ENCODE measurements around the gene AHDC1. TPM values are rescaled to one million over a fixed set of nuclear protein-coding genes. Genes with fewer than 3 reads are reported as not detected.
A peak's percentile ranks its signal among the peaks of the same experiment; 100 is the strongest.

AHDC1 gene
- polyA plus RNA-seq, 1 donor (not counting 4 experiments of a cell fraction or from before 2014, with no cell fraction given), result 4.2 TPM

DNA sequence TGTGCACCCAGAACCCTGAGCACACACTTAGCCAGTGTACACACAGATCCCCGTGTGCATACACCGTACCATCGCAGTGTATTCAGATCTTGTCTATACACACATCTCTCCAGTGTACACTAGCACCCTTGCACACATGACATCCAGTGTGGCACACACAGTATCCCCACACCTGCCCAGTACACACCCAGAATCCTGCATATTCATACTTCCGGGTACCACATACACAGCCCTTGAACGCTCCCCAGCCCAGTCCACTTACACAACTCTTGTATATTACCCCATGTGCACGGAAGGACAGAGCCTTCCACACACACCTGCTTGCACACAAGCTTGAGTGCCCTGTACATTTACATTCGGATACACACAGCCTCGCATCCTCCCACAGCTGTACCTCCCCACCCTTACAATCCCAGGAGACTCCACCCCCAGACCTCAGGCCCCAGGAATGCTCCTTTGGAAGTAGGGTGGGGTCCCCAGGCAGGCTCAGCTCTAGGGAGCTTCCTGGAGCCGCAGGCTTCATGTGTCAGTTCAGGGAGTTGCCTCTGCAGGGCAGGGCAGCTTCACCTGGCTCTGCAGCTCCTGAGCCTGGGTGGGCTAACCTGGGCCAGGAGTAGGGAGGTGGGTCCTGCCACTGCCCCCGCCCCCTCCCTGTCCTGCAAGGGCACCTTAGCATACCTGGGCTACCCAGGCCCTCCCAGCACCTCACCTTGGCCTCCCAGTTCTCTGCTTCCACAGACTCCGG lies 46.2 kb downstream of the AHDC1 start:
- Histone ChIP-seq H4K20me1 (ENCODE audit: control insufficient read depth, extremely low read depth, insufficient read depth, low read length) (peaks cover 2% of the 10 kb centered on the region), H3K27ac (ENCODE audit: control insufficient read depth, insufficient read depth, low read length) (peak overlapping the region; percentile 85), H3K27me3 (ENCODE audit: control insufficient read depth, extremely low read depth, insufficient read depth, low read length) (no peaks in the 10 kb centered on the region), H2AFZ (ENCODE audit: control insufficient read depth, low read length) (no peak overlapping the region), H3K4me1 (ENCODE audit: control insufficient read depth, extremely low read depth, insufficient read depth, low read length) (peaks cover 39% of the 10 kb centered on the region), H3K4me3 (ENCODE audit: control insufficient read depth in 2 of 3, extremely low read depth in 1 of 3, insufficient read depth in 2 of 3, low read depth in 1 of 3, low read length in 3 of 3) (no peak overlapping the region), H3K79me2 (ENCODE audit: control insufficient read depth, insufficient read depth, low read length) (peaks cover 14% of the 10 kb centered on the region), H3K36me3 (ENCODE audit: control insufficient read depth in 2 of 2, extremely low read depth in 1 of 2, insufficient read depth in 2 of 2, low read length in 2 of 2) (peaks cover 1 to 10% of the 10 kb centered on the region in 2 experiments), H3K9me3 (ENCODE audit: control insufficient read depth, low read depth, low read length) (no peaks in the 10 kb centered on the region), H3K4me2 (ENCODE audit: control insufficient read depth, extremely low read depth, insufficient read depth, low read depth, low read length) (peak overlapping the region; percentile 51), H3K9me1 (ENCODE audit: control insufficient read depth, extremely low read depth, insufficient read depth, low read length) (peaks cover 2% of the 10 kb centered on the region), H3K9ac (ENCODE audit: control insufficient read depth, extremely low read depth, insufficient read depth, low read length) (peak overlapping the region; percentile 57)
- FAIRE-seq, result peak; percentile 92
- no peak for TF ChIP-seq EZH2 (IDR thresholded peaks at IDR 0.05; ENCODE audit: low read length)
- peak in 1 of 3 experiments; percentile 13 for TF ChIP-seq CTCF (optimal IDR thresholded peaks at IDR 0.05 in 1 of 3, IDR thresholded peaks at IDR 0.05 in 1 of 3, conservative IDR thresholded peaks at IDR 0.05 in 1 of 3; ENCODE audit: extremely low read depth in 1 of 3, insufficient read depth in 2 of 3, low read length in 3 of 3)
- peak; percentile 92 for DNase-seq (ENCODE audit: low read depth, low spot score)
- dilution Hi-C loops (cut with MboI; ENCODE audit: extremely low pct_ligation_motif_present, low sequenced_read_pairs), result no loop called here

DNA sequence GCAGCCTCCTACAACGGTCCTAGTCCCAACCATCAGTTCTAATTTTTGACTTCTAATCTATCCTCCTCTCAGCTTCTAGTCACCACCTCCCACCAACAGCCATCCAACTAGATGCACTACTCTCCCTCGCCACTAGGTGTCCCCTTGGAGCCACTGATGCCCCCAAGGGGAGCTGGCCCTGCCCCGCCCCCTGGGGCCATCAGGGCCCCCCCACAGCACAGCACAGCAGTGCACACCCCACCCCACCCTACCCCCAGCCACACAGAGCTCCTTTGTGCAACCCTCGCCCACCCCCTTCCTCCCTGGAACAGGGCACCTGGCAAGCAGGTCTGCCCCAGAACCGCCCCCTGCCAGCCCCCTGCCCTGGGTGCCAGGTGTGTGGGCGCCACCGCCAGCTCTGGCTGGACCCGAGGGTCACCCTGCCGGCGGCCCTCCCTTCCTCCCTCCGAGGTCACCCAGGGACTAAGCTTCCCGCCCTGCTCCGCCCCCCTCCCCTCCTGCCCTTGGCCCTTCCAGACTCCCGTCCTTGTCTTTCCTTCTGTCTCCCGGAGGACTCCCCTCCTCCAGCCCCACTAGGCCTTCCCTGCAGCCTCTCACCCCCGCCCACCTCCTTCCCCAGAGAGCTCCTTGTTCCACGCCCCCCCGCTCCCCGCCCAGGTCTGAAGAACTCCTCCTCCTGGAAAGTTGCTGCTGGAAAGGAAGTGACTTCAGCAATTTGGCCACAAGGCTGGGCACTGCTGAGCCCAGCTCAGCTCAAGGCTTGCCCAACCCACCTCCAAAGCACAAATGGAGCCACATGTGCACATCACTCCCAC lies 47.0 kb downstream of the AHDC1 start:
- Histone ChIP-seq H3K9me1 (ENCODE audit: control insufficient read depth, extremely low read depth, insufficient read depth, low read length) (peaks cover 2% of the 10 kb centered on the region), H4K20me1 (ENCODE audit: control insufficient read depth, extremely low read depth, insufficient read depth, low read length) (peaks cover 2% of the 10 kb centered on the region), H3K4me1 (ENCODE audit: control insufficient read depth, extremely low read depth, insufficient read depth, low read length) (peaks cover 39% of the 10 kb centered on the region), H3K27ac (ENCODE audit: control insufficient read depth, insufficient read depth, low read length) (peak overlapping the region; percentile 85), H3K4me2 (ENCODE audit: control insufficient read depth, extremely low read depth, insufficient read depth, low read depth, low read length) (peak overlapping the region; percentile 51), H2AFZ (ENCODE audit: control insufficient read depth, low read length) (no peak overlapping the region), H3K79me2 (ENCODE audit: control insufficient read depth, insufficient read depth, low read length) (peaks cover 9% of the 10 kb centered on the region), H3K9me3 (ENCODE audit: control insufficient read depth, low read depth, low read length) (no peaks in the 10 kb centered on the region), H3K36me3 (ENCODE audit: control insufficient read depth in 2 of 2, extremely low read depth in 1 of 2, insufficient read depth in 2 of 2, low read length in 2 of 2) (peaks cover 4 to 10% of the 10 kb centered on the region in 2 experiments), H3K4me3 (ENCODE audit: control insufficient read depth in 2 of 3, extremely low read depth in 1 of 3, insufficient read depth in 2 of 3, low read depth in 1 of 3, low read length in 3 of 3) (no peak overlapping the region), H3K9ac (ENCODE audit: control insufficient read depth, extremely low read depth, insufficient read depth, low read length) (peak overlapping the region; percentile 57), H3K27me3 (ENCODE audit: control insufficient read depth, extremely low read depth, insufficient read depth, low read length) (no peaks in the 10 kb centered on the region)
- TF ChIP-seq EZH2 (IDR thresholded peaks at IDR 0.05; ENCODE audit: low read length) (no peak), CTCF (optimal IDR thresholded peaks at IDR 0.05 in 1 of 3, IDR thresholded peaks at IDR 0.05 in 1 of 3, conservative IDR thresholded peaks at IDR 0.05 in 1 of 3; ENCODE audit: extremely low read depth in 1 of 3, insufficient read depth in 2 of 3, low read length in 3 of 3) (peak in 2 of 3 experiments; percentile 79 to 90)
- FAIRE-seq (peak; percentile 20), DNase-seq (ENCODE audit: low read depth, low spot score) (peak; percentile 87)
- dilution Hi-C loops (cut with MboI; ENCODE audit: extremely low pct_ligation_motif_present, low sequenced_read_pairs), result no loop called here
